NCI-H748 (cell line): ENCODE measurements around the gene DROSHA.

Experiments
- DNase-seq: peaks from one replicate; lab custom pipeline; 2025; ENCODE audit not compliant: unreplicated experiment; lab: John Stamatoyannopoulos, UW

The DROSHA gene

DNA sequence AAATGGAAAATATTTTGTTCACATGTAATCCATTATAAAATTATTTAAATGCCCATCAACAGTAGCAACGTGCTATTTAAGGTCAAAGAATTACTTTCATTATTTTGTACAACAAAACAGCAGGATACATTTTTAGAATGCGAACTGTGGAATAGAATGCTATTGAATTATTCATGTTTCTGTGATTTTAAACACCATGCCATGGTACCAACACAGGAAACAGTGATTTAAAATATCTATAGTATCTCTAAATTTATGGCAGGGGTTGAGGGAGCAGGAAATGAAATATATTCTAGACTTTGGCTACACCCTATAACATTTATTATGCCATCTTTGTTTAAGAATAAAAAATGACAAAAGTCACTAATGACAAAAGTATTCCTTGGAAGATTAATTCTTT lies 62.4 kb downstream of the DROSHA start:
- DNase-seq, result no peak

- DNase-seq, result no peak
Observed at GRCh38 chr5:31465291-31465690, 66.6 kb downstream of the DROSHA start.

- DNase-seq, result no peak
Observed at GRCh38 chr5:31464081-31464480, 67.8 kb downstream of the DROSHA start.

DNA sequence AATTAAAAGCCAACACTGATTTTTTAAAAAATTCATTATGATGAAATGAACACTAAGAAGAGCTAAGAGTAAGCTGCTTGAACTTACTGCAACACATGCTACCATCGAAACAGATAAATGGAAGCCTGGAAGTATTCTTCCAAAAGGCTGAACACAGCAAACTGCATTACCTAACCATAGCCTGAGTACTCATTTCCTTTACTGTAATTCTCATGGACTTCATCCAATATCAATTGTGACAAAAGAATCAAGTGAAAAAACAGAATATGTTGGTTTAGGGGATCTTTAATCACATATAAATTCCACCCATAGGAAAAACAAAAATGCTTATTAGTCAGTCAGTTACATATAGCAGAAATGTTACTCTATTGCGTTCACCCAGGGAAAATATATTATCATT lies 68.5 kb downstream of the DROSHA start:
- no peak for DNase-seq

GRCh38 chr5:31459594-31459993 lies 72.3 kb downstream of the DROSHA start:
- DNase-seq, result no peak

GRCh38 chr5:31455172-31455571 lies 76.7 kb downstream of the DROSHA start:
- no peak for DNase-seq

DNA sequence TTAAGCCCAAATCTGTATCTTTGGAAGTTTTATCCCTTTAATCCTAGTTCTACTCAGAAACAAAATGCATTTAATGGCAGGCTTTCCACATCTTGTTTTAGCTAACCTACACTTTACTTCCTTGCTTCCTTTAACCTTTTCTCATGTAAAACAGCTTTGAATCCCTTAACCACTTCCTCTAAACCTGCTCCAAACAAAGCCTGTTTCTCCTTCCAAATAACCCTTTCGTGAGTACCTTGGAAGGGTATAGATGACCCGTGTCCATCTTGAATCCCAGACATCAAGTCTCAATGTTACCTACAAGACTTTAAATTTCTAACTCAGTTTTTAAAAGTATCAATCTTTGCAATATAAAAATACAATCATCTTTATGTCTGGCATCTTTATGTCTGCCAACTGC lies 78.4 kb downstream of the DROSHA start:
- no peak for DNase-seq

DNA sequence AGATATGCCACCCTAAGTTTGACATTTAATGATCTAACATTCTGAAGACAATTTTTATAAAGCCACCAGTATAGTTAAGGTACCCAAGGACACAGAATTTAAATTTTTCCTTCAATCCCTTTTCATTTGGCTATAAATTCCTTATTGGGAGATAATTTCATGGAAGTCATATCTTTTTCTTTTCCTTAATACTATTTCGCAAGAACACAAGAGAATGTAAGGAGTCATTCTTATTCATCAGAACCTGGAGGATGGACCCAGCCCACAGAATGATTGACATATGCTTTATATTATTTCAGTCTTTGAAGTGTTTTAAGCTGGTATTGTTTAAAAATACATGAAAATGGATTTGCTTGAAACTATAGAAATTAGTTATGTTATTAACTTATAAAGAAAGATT lies 79.6 kb downstream of the DROSHA start:
- no peak for DNase-seq

DNA sequence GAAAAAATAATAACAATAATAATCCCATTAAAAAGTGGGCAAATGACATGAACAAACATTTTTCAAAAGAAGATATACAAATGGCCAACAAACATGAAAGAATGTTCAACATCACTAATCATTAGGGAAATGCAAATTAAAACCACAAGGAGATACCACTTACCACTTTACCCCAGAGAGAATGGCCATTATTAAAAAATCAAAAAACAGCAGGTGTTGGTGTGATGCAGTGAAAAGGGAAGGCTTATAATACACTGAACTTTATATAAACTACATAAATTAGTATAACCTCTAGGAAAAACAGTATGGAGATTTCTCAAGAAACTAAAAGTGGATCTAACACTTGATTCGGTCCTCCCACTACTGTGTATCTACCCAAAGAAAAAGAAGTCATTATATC lies 81.9 kb downstream of the DROSHA start:
- DNase-seq, result no peak

GRCh38 chr5:31449174-31449573 lies 82.7 kb downstream of the DROSHA start:
- DNase-seq, result no peak

- no peak for DNase-seq
Observed at GRCh38 chr5:31445041-31445600, 86.8 kb downstream of the DROSHA start.

DNA sequence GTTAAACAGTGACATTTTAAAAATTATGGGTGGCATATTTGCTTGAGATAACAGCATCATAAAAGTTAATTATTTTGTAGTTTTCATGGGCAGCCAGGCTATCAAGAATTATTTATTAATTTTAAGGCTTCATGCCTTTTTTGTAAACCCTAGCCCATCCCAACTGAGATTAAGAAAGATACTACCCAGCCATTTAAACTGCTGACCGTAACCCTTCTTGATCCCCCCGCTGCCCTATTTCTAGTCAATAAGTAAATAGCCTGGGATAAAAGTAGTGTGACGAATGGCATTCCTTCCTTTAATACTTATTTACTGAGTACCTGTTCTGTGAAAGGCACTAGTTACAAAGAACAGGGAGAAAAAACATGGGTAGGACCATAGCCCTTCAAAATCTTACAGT lies 88.3 kb downstream of the DROSHA start:
- DNase-seq, result no peak

DNA sequence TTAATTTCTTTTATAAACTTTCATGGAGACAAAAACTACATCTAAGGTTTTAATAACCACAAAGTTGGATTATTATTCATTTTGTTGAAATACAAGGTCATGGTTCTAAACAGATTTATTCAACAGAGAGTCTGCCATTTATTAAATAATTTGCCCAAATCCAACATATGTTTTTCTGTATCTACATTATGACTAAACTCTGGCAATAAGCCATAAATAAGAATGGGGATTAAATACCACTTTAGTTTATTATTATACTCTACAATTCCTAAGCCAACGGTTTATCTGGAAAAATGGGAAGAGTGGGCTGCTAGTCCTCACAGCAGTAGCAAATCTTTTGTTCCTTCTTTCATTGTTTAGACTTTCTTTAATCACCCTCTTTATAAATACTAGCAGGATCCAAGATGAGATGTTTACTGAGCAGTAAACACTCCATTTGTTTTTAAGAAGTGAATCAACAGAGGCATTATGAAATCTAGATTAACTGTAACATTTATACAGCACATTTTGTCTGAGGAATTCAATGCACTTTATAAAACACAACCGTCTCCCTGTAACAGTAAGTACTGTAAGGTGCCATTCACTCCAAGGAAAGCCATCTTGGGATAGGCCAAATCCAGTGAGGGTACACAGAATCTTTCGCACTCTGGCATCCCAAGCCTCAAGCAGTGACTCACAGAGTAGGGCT lies 89.7 kb downstream of the DROSHA start:
- DNase-seq, result no peak

DNA sequence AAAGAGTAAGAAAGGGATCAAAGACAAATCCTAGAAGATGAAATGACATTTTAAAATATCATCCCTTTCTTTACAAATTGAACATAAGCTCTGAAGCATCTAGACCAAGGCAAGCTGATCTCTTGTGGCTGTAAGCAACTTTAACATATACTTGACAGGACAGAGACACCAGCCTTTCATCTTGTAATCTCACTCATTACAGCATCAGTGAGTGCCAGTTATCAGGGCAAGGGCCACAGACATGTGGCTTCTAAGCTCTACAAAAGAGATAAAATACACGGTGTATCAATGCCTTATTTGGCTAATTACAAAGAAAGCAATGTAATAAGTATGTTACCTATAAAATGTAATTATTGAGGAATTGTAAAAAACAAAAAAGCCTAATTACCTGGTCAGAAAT lies 95.0 kb downstream of the DROSHA start:
- no peak for DNase-seq

- DNase-seq, result no peak
Observed at GRCh38 chr5:31435730-31436129, 96.2 kb downstream of the DROSHA start.

- no peak for DNase-seq
Observed at GRCh38 chr5:31434898-31435297, 97.0 kb downstream of the DROSHA start.

DNA sequence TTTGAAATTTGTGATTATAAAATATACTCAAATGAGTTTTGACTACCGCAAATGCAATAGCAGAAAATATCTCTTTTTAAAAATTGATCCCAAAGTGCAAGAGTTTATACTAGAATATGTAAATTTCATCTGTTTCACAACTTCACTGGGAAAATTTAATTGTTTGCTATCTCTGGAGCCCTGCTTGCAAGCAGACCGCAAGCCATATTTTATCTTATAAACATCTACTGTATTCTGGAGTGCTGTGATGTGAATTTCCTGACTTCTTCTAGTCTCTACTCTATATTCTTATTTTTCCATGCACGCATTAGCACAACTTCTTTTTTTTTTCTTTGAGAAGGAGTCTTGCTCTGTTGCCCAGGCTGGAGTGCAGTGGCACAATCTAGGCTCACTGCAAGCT lies 98.7 kb downstream of the DROSHA start:
- DNase-seq, result no peak

- DNase-seq, result no peak
Observed at GRCh38 chr5:31427724-31428309, 104.1 kb downstream of the DROSHA start.

- no peak for DNase-seq
Observed at GRCh38 chr5:31427013-31427723, 104.7 kb downstream of the DROSHA start.

DNA sequence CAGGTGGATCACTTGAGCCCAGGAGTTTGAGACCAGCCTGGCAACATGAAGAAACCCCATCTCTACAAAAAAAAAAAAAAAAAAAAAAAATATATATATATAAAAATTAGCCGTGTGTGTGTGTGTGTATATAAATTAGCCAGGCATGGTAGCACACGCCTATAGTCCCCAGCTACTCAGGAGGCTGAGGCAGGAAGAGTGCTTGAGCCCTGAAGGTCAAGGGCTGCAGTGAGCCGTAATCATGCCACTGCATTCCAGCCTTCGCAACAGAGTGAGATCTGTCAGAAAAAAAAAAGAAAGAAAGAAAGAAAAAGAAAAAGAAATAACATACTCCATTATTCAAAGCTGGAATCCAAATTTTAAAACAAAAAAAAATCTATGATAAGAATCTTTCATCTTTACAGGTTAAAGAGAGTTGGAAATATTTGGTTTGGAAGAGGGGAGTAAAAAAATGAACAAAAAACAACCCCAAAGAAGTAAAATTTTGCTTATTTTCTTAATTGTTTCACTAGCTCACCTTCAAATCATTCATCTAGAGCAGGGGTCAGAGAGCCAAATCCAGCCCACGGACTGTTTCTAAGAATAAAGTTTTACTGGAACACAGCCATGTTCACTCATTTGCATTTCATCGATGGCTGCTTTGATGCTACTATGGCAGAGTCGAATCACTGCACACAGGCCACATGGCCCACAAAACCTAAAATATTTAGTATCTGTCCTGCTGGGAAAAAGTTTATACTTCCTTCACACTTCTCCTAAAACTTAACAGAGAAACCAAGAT lies 109.9 kb downstream of the DROSHA start:
- DNase-seq, result no peak

- no peak for DNase-seq
Observed at GRCh38 chr5:31417512-31417911, 114.4 kb downstream of the DROSHA start.
